Right lobe of liver (tissue), 4 donors: ENCODE data around the gene APRT.

Experiments
- CTCF ChIP-seq, 4 donors: fragments of 200-600 bp in 3 of 4; fragments of 450-650 bp in 1 of 4; IDR thresholded peaks; one replicate each; pipeline versions ENCODE4 v1.5.1 to v1.8.0; 2016 to 2022; ENCODE audit warnings: antibody characterized with exemption in 4 of 4, mild to moderate bottlenecking in 2 of 4
- POLR2A ChIP-seq: fragments of 450-650 bp; IDR thresholded peaks from one replicate; pipeline ENCODE4 v1.6.1; 2017; ENCODE audit warnings: antibody characterized with exemption, mild to moderate bottlenecking
- donor health status: DM: no; HTN: no; CAD: no.
- donor health status: DM: no; HTN: no; CAD: no.
- donor health status: DM: no; HTN: yes; CAD: no.

GRCh38 chr16:88812513-88813268 is 963 bp upstream of the APRT start:
- TF ChIP-seq CTCF (IDR thresholded peaks at IDR 0.05) (no peak), POLR2A (no peak)
